IMR-90 (cell line): Measurements from ENCODE around the gene OTOG.

Experiments
- CEBPB ChIP-seq: IDR thresholded peaks from 2 replicates; pipeline ENCODE4 v1.6.1; 2012; ENCODE audit warnings: low read depth, low read length, improper control_type of control experiment
- CHD1 ChIP-seq: IDR thresholded peaks from 2 replicates; pipeline ENCODE4 v1.6.1; 2012; ENCODE audit warnings: low read depth, low read length, improper control_type of control experiment
- CTCF ChIP-seq: conservative IDR thresholded peaks from 2 replicates; pipeline ENCODE4 v1.5.1; 2012; ENCODE audit warnings: mild to moderate bottlenecking, low read depth, low read length, improper control_type of control experiment
- ELK1 ChIP-seq: fragments of 150-350 bp; IDR thresholded peaks from 2 replicates; pipeline ENCODE4 v1.6.1; 2016; ENCODE audit warnings: low read depth, mild to moderate bottlenecking, low read length, moderate library complexity, borderline replicate concordance
- MAFK ChIP-seq: IDR thresholded peaks from 2 replicates; pipeline ENCODE4 v1.6.1; 2012; ENCODE audit warnings: low read depth, low read length, improper control_type of control experiment
- MXI1 ChIP-seq: IDR thresholded peaks from 2 replicates; pipeline ENCODE4 v1.6.1; 2012; ENCODE audit warnings: low read depth, mild to moderate bottlenecking, low read length, moderate library complexity, borderline replicate concordance
- NFE2L2 ChIP-seq: fragments of 150-350 bp; IDR thresholded peaks from 2 replicates; pipeline ENCODE4 v1.6.1; 2016; ENCODE audit warnings: low read depth, mild to moderate bottlenecking, low read length
- POLR2A ChIP-seq: IDR thresholded peaks from 2 replicates; pipeline ENCODE4 v1.6.1; 2012; ENCODE audit warnings: mild to moderate bottlenecking, low read depth, low read length
- SMC3 ChIP-seq: fragments of 150-350 bp; IDR thresholded peaks from 2 replicates; pipeline ENCODE4 v1.6.1; 2016; ENCODE audit warnings: low read depth, mild to moderate bottlenecking, antibody characterized with exemption, low read length, moderate library complexity
- TF ChIP-seq, protein P1 (sequence below): fragments of 150-350 bp; IDR thresholded peaks from 2 replicates; pipeline ENCODE4 v1.6.1; 2017; ENCODE audit warnings: mild to moderate bottlenecking, antibody characterized with exemption, low read length, low read depth

GRCh38 chr11:17526326-17526725, 20.7 kb upstream of the OTOG start:
- TF ChIP-seq CTCF: no peak
- TF ChIP-seq POLR2A: no peak
- no peak for TF ChIP-seq CEBPB
- no peak for TF ChIP-seq SMC3
- no peak for TF ChIP-seq MAFK
- TF ChIP-seq, protein P1, sequence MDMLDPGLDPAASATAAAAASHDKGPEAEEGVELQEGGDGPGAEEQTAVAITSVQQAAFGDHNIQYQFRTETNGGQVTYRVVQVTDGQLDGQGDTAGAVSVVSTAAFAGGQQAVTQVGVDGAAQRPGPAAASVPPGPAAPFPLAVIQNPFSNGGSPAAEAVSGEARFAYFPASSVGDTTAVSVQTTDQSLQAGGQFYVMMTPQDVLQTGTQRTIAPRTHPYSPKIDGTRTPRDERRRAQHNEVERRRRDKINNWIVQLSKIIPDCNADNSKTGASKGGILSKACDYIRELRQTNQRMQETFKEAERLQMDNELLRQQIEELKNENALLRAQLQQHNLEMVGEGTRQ: no peak
- no peak for TF ChIP-seq ELK1
- TF ChIP-seq NFE2L2: no peak
- TF ChIP-seq CHD1: no peak
- TF ChIP-seq MXI1: no peak
